Measurements from ENCODE around the gene CFAP210.

CFAP210 gene

GRCh38 chr2:169694113-169694893 lies at the start of gene CFAP210, which contains the start of gene PHOSPHO2:
Gene CFAP210 (minus strand): TSS chr2:169694405. CDS start chr2:169694327, 78 bp downstream.
Gene PHOSPHO2 (plus strand): TSS chr2:169694469. CDS start chr2:169700972, 6,503 bp downstream.
- DNase-seq = peak; percentile 82 to 89

GRCh38 chr2:169743549-169743948 lies 49.3 kb upstream of the CFAP210 start:
- DNase-seq = no peak

GRCh38 chr2:169739351-169739750 lies 45.1 kb upstream of the CFAP210 start:
- DNase-seq = peak in 1 of 2 experiments; percentile 5

GRCh38 chr2:169738566-169739229 lies 44.5 kb upstream of the CFAP210 start:
- DNase-seq = no peak

GRCh38 chr2:169736902-169737301 lies 42.7 kb upstream of the CFAP210 start:
- DNase-seq = no peak

GRCh38 chr2:169735623-169736022 lies 41.4 kb upstream of the CFAP210 start:
- DNase-seq = no peak

- peak in 1 of 2 experiments; percentile 40 for DNase-seq
These were observed 40.1 kb upstream of the CFAP210 start for GRCh38 chr2:169734169-169734847.

- peak; percentile 51 to 62 for DNase-seq
These were observed 38.6 kb upstream of the CFAP210 start for GRCh38 chr2:169732583-169733358.

GRCh38 chr2:169732075-169732474 lies 37.9 kb upstream of the CFAP210 start:
- no peak for DNase-seq

GRCh38 chr2:169729274-169729605 lies 35.0 kb upstream of the CFAP210 start:
- DNase-seq = no peak

- no peak for DNase-seq
These were observed 32.9 kb upstream of the CFAP210 start for GRCh38 chr2:169727065-169727464.

GRCh38 chr2:169721016-169721415 lies 26.8 kb upstream of the CFAP210 start:
- DNase-seq = no peak

GRCh38 chr2:169718930-169719504 lies 24.8 kb upstream of the CFAP210 start:
- no peak for DNase-seq

- no peak for DNase-seq
These were observed 23.5 kb upstream of the CFAP210 start for GRCh38 chr2:169717691-169718063.

- DNase-seq = no peak
These were observed 22.9 kb upstream of the CFAP210 start for GRCh38 chr2:169716938-169717690.

- DNase-seq = no peak
These were observed 22.2 kb upstream of the CFAP210 start for GRCh38 chr2:169716238-169716886.

- no peak for DNase-seq
These were observed 21.4 kb upstream of the CFAP210 start for GRCh38 chr2:169715379-169716237.

GRCh38 chr2:169714699-169715098 lies 20.5 kb upstream of the CFAP210 start:
- DNase-seq = no peak

GRCh38 chr2:169713331-169713730 lies 19.1 kb upstream of the CFAP210 start:
- no peak for DNase-seq

GRCh38 chr2:169712791-169713227 lies 18.6 kb upstream of the CFAP210 start:
- no peak for DNase-seq

Data from AML-193 (cell line).